H1 (cell line): Measurements from ENCODE around the gene SSU72. TPM values are rescaled to one million over a fixed set of nuclear protein-coding genes. Genes with fewer than 3 reads are reported as not detected.

ENCODE experiments used
- CTCF ChIA-PET: fragments of 300-600 bp; sonication (Branson Sonifier 250); formaldehyde crosslinking; loops from one replicate; lab custom pipeline; 2021; ENCODE audit not compliant: partially characterized antibody; lab: Charles Lee
- POLR2A ChIA-PET: fragments of 300-600 bp; sonication (Branson Sonifier 250); formaldehyde crosslinking; loops from one replicate; lab custom pipeline; 2021; ENCODE audit warnings: inconsistent platforms; ENCODE audit not compliant: partially characterized antibody; lab: Charles Lee
- DNase-seq, 2 experiments: peaks; one replicate each; pipeline versions ENCODE4 v3.0.0 to v3.0.0-alpha.2; 2010 to 2022; ENCODE audit warnings: low spot score in 2 of 2, low read depth in 1 of 2, mixed read lengths in 1 of 2
- FAIRE-seq: peaks from 2 replicates; lab custom pipeline; 2011; peaks lifted over from hg19 to GRCh38; lab: Jason Lieb, UNC
- H2AFZ ChIP-seq: 2 replicates; pipeline ENCODE4 v1.8.1; 2012; ENCODE audit warnings: low read length, inconsistent platforms
- H2AK5ac ChIP-seq: 2 replicates; pipeline ENCODE4 v1.6.1; 2013; ENCODE audit warnings: low read depth, low read length
- H2BK120ac ChIP-seq: replicated peaks from 2 replicates; pipeline ENCODE3; 2013; ENCODE audit warnings: low read depth, low read length, inconsistent platforms
- H2BK12ac ChIP-seq: 2 replicates; pipeline ENCODE4 v1.6.1; 2013; ENCODE audit warnings: low read depth, low read length
- H2BK15ac ChIP-seq: 2 replicates; pipeline ENCODE4 v1.6.1; 2013; ENCODE audit warnings: low read length
- H2BK20ac ChIP-seq: 2 replicates; pipeline ENCODE4 v1.6.1; 2013; ENCODE audit warnings: low read length
- H2BK5ac ChIP-seq: 2 replicates; pipeline ENCODE4 v1.6.1; 2013; ENCODE audit warnings: low read depth, low read length
- H3K14ac ChIP-seq: 2 replicates; pipeline ENCODE4 v1.6.1; 2013; ENCODE audit warnings: inconsistent platforms; ENCODE audit not compliant: insufficient read length
- H3K18ac ChIP-seq: 2 replicates; pipeline ENCODE4 v1.6.1; 2013; ENCODE audit warnings: low read length; ENCODE audit errors: extremely low read depth
- H3K23ac ChIP-seq: 2 replicates; pipeline ENCODE4 v1.6.1; 2013; ENCODE audit warnings: inconsistent platforms; ENCODE audit not compliant: insufficient read length
- H3K23me2 ChIP-seq: 2 replicates; pipeline ENCODE4 v1.6.1; 2013; ENCODE audit warnings: low read depth, low read length
- H3K27ac ChIP-seq: 2 replicates; pipeline ENCODE4 v1.6.1; 2011; ENCODE audit warnings: low read depth, low read length, inconsistent platforms
- H3K27me3 ChIP-seq, 4 experiments: replicated peaks in 1 of 4; 1 replicate in 1 of 4; 2 replicates in 3 of 4; pipeline versions ENCODE4 v1.6.1 to v1.8.1; 2011 to 2013; ENCODE audit warnings: low read length in 3 of 4, mild to moderate bottlenecking in 3 of 4, inconsistent platforms in 2 of 4, mixed read lengths in 2 of 4, moderate library complexity in 1 of 4; ENCODE audit not compliant: control insufficient read depth in 3 of 4, insufficient read depth in 3 of 4; ENCODE audit errors: extremely low read depth in 1 of 4
- H3K36me3 ChIP-seq, 4 experiments: 2 replicates each; pipeline versions ENCODE4 v1.6.1 to v1.8.1; 2011 to 2013; ENCODE audit warnings: mild to moderate bottlenecking in 4 of 4, low read length in 3 of 4, moderate library complexity in 2 of 4, control low read depth in 1 of 4, inconsistent platforms in 1 of 4; ENCODE audit not compliant: insufficient read depth in 4 of 4, control insufficient read depth in 2 of 4
- H3K4ac ChIP-seq: replicated peaks from 2 replicates; pipeline ENCODE3; 2013; ENCODE audit warnings: low read length, low read depth, mixed read lengths, inconsistent platforms; ENCODE audit not compliant: insufficient read length
- H3K4me1 ChIP-seq, 4 experiments: replicated peaks in 1 of 4; 1 replicate in 1 of 4; 2 replicates in 3 of 4; pipeline versions ENCODE4 v1.6.1 to v1.8.1; 2011 to 2013; ENCODE audit warnings: low read length in 3 of 4, inconsistent platforms in 2 of 4, mixed read lengths in 1 of 4; ENCODE audit not compliant: insufficient read depth in 4 of 4, control insufficient read depth in 3 of 4
- H3K4me2 ChIP-seq, 2 experiments: 2 replicates each; pipeline versions ENCODE4 v1.6.1 to v1.8.1; 2011 to 2013; ENCODE audit warnings: low read depth in 2 of 2, low read length in 2 of 2, control low read depth in 1 of 2, inconsistent platforms in 1 of 2, mild to moderate bottlenecking in 1 of 2; ENCODE audit not compliant: insufficient read depth in 1 of 2
- H3K4me3 ChIP-seq, 4 experiments: fragments of 200-600, 300-600 bp in 1 of 4; sonication (generic), shearing (Covaris generic), sonication (Bioruptor Twin) in 1 of 4; 2 replicates each; pipeline versions ENCODE4 v1.5.1 to v1.8.1; 2011 to 2016; ENCODE audit warnings: low read length in 4 of 4, low read depth in 3 of 4, control low read depth in 2 of 4, inconsistent platforms in 2 of 4, mild to moderate bottlenecking in 2 of 4, mixed read lengths in 1 of 4, moderate library complexity in 1 of 4; ENCODE audit not compliant: insufficient read depth in 2 of 4; ENCODE audit errors: extremely low read depth in 1 of 4
- H3K56ac ChIP-seq: replicated peaks from 2 replicates; pipeline ENCODE3; 2013; ENCODE audit warnings: low read depth, mild to moderate bottlenecking, mixed read lengths, low read length, inconsistent platforms; ENCODE audit not compliant: insufficient read length
- H3K79me1 ChIP-seq: 2 replicates; pipeline ENCODE4 v1.6.1; 2013; ENCODE audit warnings: low read depth, low read length, control low read depth
- H3K79me2 ChIP-seq, 2 experiments: 2 replicates each; pipeline versions ENCODE4 v1.6.1 to v1.8.1; 2012 to 2013; ENCODE audit warnings: low read length in 2 of 2, mild to moderate bottlenecking in 2 of 2, inconsistent platforms in 1 of 2; ENCODE audit not compliant: insufficient read depth in 2 of 2, control insufficient read depth in 1 of 2
- H3K9ac ChIP-seq, 4 experiments: replicated peaks in 1 of 4; 1 replicate in 1 of 4; 2 replicates in 3 of 4; pipeline versions ENCODE4 v1.6.1 to v1.8.1; 2011 to 2013; ENCODE audit warnings: low read depth in 3 of 4, low read length in 3 of 4, control low read depth in 2 of 4, mild to moderate bottlenecking in 2 of 4, moderate library complexity in 2 of 4, inconsistent platforms in 1 of 4; ENCODE audit errors: extremely low read depth in 1 of 4
- H3K9me3 ChIP-seq, 2 experiments: 2 replicates each; pipeline versions ENCODE4 v1.6.1 to v1.8.1; 2012 to 2013; ENCODE audit warnings: mild to moderate bottlenecking in 2 of 2, moderate library complexity in 2 of 2, control low read depth in 1 of 2, inconsistent platforms in 1 of 2, low read depth in 1 of 2, low read length in 1 of 2, mixed read lengths in 1 of 2; ENCODE audit not compliant: insufficient read depth in 2 of 2
- H4K20me1 ChIP-seq, 2 experiments: replicated peaks in 1 of 2; 2 replicates each; pipeline versions ENCODE3 to v1.8.1; 2011 to 2013; ENCODE audit warnings: inconsistent platforms in 2 of 2, low read length in 2 of 2, mild to moderate bottlenecking in 1 of 2; ENCODE audit not compliant: insufficient read depth in 2 of 2, control insufficient read depth in 1 of 2
- H4K5ac ChIP-seq: 2 replicates; pipeline ENCODE4 v1.6.1; 2013; ENCODE audit warnings: low read length, low read depth, mixed read lengths, inconsistent platforms; ENCODE audit not compliant: insufficient read length
- H4K8ac ChIP-seq: 2 replicates; pipeline ENCODE4 v1.8.0; 2013; ENCODE audit warnings: mild to moderate bottlenecking, moderate library complexity, low read length, inconsistent platforms; ENCODE audit not compliant: insufficient read depth; ENCODE audit errors: extremely low read depth
- H4K91ac ChIP-seq: replicated peaks from 2 replicates; pipeline ENCODE3; 2013; ENCODE audit warnings: low read length, mixed read lengths, inconsistent platforms; ENCODE audit not compliant: insufficient read length
- BCL11A ChIP-seq, 2 experiments: IDR thresholded peaks; one replicate each; pipeline ENCODE4 v1.6.1; 2011; ENCODE audit warnings: low read depth in 2 of 2, low read length in 2 of 2, mild to moderate bottlenecking in 2 of 2
- CBX5 ChIP-seq: fragments of 300-800, 300-1000 bp; sonication (generic); IDR thresholded peaks from 2 replicates; pipeline ENCODE4 v1.7.1; 2016; ENCODE audit warnings: antibody characterized with exemption, low read length, low read depth
- HDAC2 ChIP-seq, 2 experiments: fragments of 300-600 bp in 1 of 2; sonication (generic) in 1 of 2; IDR thresholded peaks; 2 replicates each; pipeline ENCODE4 v1.6.1; 2011 to 2012; ENCODE audit warnings: low read depth in 2 of 2, low read length in 2 of 2, mild to moderate bottlenecking in 2 of 2, moderate library complexity in 2 of 2, borderline replicate concordance in 1 of 2, inconsistent platforms in 1 of 2
- MAX ChIP-seq: IDR thresholded peaks from 2 replicates; pipeline ENCODE4 v1.6.1; 2012; ENCODE audit warnings: inconsistent platforms
- POLR2AphosphoS5 ChIP-seq: IDR thresholded peaks from 2 replicates; pipeline ENCODE4 v1.6.1; 2011; ENCODE audit warnings: low read depth, low read length
- RAD21 ChIP-seq, 2 experiments: IDR thresholded peaks in 1 of 2; conservative IDR thresholded peaks in 1 of 2; 2 replicates each; pipeline ENCODE4 v1.6.1; 2011; ENCODE audit warnings: low read depth in 2 of 2, low read length in 2 of 2, improper control_type of control experiment in 1 of 2, inconsistent platforms in 1 of 2, mild to moderate bottlenecking in 1 of 2, moderate library complexity in 1 of 2
- RBBP5 ChIP-seq: IDR thresholded peaks from 2 replicates; pipeline ENCODE4 v1.7.1; 2012; ENCODE audit warnings: low read depth, mild to moderate bottlenecking, inconsistent platforms, low read length, moderate library complexity, borderline replicate concordance
- SIRT6 ChIP-seq: IDR thresholded peaks from one replicate; pipeline ENCODE4 v1.7.1; 2012; ENCODE audit warnings: low read length, inconsistent platforms
- SP2 ChIP-seq: IDR thresholded peaks from 2 replicates; pipeline ENCODE4 v1.6.1; 2012; ENCODE audit warnings: mild to moderate bottlenecking, low read length, inconsistent platforms
- SP4 ChIP-seq: IDR thresholded peaks from 2 replicates; pipeline ENCODE4 v1.6.1; 2012; ENCODE audit warnings: low read length, inconsistent platforms
- TCF12 ChIP-seq: IDR thresholded peaks from 2 replicates; pipeline ENCODE4 v1.6.1; 2011; ENCODE audit warnings: low read depth, mild to moderate bottlenecking, low read length
- WGBS, 2 experiments: shearing (Covaris generic) in 1 of 2; methylation state at CpG; one replicate each; pipeline versions ENCODE4 v1.1.6 to v1.1.7; 2013 to 2015; ENCODE audit warnings: low lambda C conversion rate in 2 of 2, mixed read lengths in 2 of 2, inconsistent platforms in 1 of 2, low coverage in 1 of 2, missing lambda C conversion rate in 1 of 2; ENCODE audit not compliant: insufficient replicate concordance in 2 of 2, insufficient coverage in 1 of 2, insufficient read length in 1 of 2; ENCODE audit errors: extremely low coverage in 1 of 2, missing lambda C conversion rate in 1 of 2; 5-methylcytosine and 5-hydroxymethylcytosine counted together
- polyA plus RNA-seq, 7 experiments: library from polyadenylated mRNA; depleted of rRNA in 3 of 7; stranded (reverse) in 5 of 7; unstranded in 2 of 7; fragments of >200 nt in 5 of 7; fragments of 200-250 nt in 2 of 7; gene quantifications; 1 replicate in 5 of 7; 2 replicates in 1 of 7; 4 replicates in 1 of 7; pipeline versions ENCODE4 v1.2.1 to v1.2.3, GENCODE V29; 2011 to 2013; ENCODE audit warnings: missing spikeins in 2 of 7, mixed read lengths in 2 of 7
- total RNA-seq: library from RNA; stranded (reverse); fragmentation: NEBNext Ultra II Directional; extraction: Animal tissue kit (Norgen Biotek cat#: 25700); gene quantifications from 2 replicates; pipeline ENCODE4 v1.2.1, GENCODE V29; 2021

The SSU72 gene
- total and polyA plus RNA-seq, 2 of the 8 experiments (the other 6 are each of a cell fraction or from before 2014, with no cell fraction given) = 110 to 165 TPM

GRCh38 chr1:1600861-1601563 lies 26.3 kb upstream of the SSU72 start:
- no peaks in the 10 kb centered on the region for H3K79me2 ChIP-seq
- ChIA-PET POLR2A (interaction anchor here (0.9 to 2.5 kb wide), 2 partner anchors 14 to 29 kb away, joined by 3 to 14 read pairs; partner anchors contain the start of gene MIB2), CTCF (interaction anchor here (0.6 to 1.8 kb wide), 3 partner anchors 15 to 229 kb away, joined by 3 to 4 read pairs (median 3); no protein-coding TSS in a partner anchor)
- H2BK5ac ChIP-seq = no peak overlapping the region
- peak overlapping the region; percentile 69 to 98 for H3K4me2 ChIP-seq
- H3K23me2 ChIP-seq = peaks cover 16% of the 10 kb centered on the region; the same call in 1 of the 2 replicates
- WGBS, 2 experiments = 73% methylated on average over 21 of the region's 22 CpGs; no CpG with 5 or more reads in 1 of the 2 experiments
- no peak overlapping the region for H2AK5ac ChIP-seq
- H2BK15ac ChIP-seq = no peak overlapping the region; the same call in 1 of the 2 replicates
- H3K27ac ChIP-seq = no peak overlapping the region
- H3K36me3 ChIP-seq = no peaks in the 10 kb centered on the region
- H3K4me3 ChIP-seq = peak overlapping the region in 2 of 4 experiments; percentile 47 to 75; a peak in 3 of 8 replicates
- no peak overlapping the region for H3K14ac ChIP-seq
- H3K18ac ChIP-seq = no peak overlapping the region
- no peak overlapping the region for H2BK12ac ChIP-seq
- FAIRE-seq = no peak
- no peak overlapping the region for H2BK120ac ChIP-seq
- H4K91ac ChIP-seq = no peak overlapping the region
- H2BK20ac ChIP-seq = no peak overlapping the region
- DNase-seq = no peak
- H3K56ac ChIP-seq = no peak overlapping the region
- peaks cover 0 to 24% (median 18%) of the 10 kb centered on the region in 4 experiments; a peak in 6 of 7 replicates for H3K4me1 ChIP-seq
- no peaks in the 10 kb centered on the region for H3K9me3 ChIP-seq
- H4K5ac ChIP-seq = no peak overlapping the region
- no peak overlapping the region for H3K4ac ChIP-seq
- H3K23ac ChIP-seq = no peak overlapping the region
- no peaks in the 10 kb centered on the region for H3K79me1 ChIP-seq
- H3K27me3 ChIP-seq = peaks cover 13 to 41% (median 34%) of the 10 kb centered on the region in 4 experiments
- H2AFZ ChIP-seq = no peak overlapping the region
- peaks cover 2 to 6% of the 10 kb centered on the region in 2 experiments for H4K20me1 ChIP-seq
- no peak overlapping the region for H3K9ac ChIP-seq
- peak overlapping the region; percentile 79 for H4K8ac ChIP-seq
- no peak for TF ChIP-seq RBBP5
- no peak for TF ChIP-seq MAX
- no peak for TF ChIP-seq TCF12
- no peak for TF ChIP-seq SP2
- TF ChIP-seq SIRT6 = no peak
- TF ChIP-seq HDAC2 (IDR thresholded peaks at IDR 0.05; ENCODE audit: borderline replicate concordance in 1 of 2, low read depth in 2 of 2, low read length in 2 of 2) = no peak
- TF ChIP-seq SP4 = no peak
- TF ChIP-seq RAD21 (IDR thresholded peaks at IDR 0.05 in 1 of 2, conservative IDR thresholded peaks at IDR 0.05 in 1 of 2; ENCODE audit: low read depth in 2 of 2, low read length in 2 of 2) = no peak
- no peak for TF ChIP-seq CBX5
- no peak for TF ChIP-seq BCL11A (IDR thresholded peaks at IDR 0.05; ENCODE audit: low read depth in 2 of 2, low read length in 2 of 2)
- no peak for TF ChIP-seq POLR2AphosphoS5
